SK-N-MC (cell line): ENCODE results near the gene POLRMT.

ENCODE experiments used
- DNase-seq: peaks from one replicate; pipeline ENCODE4 v3.0.0-alpha.2; 2011; ENCODE audit warnings: low read depth, low spot score
- H3K27ac ChIP-seq: fragments of 200-600 bp; sonication (generic); 2 replicates; pipeline ENCODE4 v1.5.1; 2016; ENCODE audit warnings: mixed run types
- H3K36me3 ChIP-seq: fragments of 200-600 bp; sonication (generic); 2 replicates; pipeline ENCODE4 v1.6.1; 2017; ENCODE audit warnings: antibody characterized with exemption, low read length, mixed read lengths; ENCODE audit not compliant: insufficient read depth
- H3K4me3 ChIP-seq: fragments of 200-600 bp; sonication (generic); 2 replicates; pipeline ENCODE4 v1.5.1; 2016
- H3K9ac ChIP-seq: fragments of 200-600 bp; sonication (generic); 2 replicates; pipeline ENCODE4 v1.8.0; 2017; ENCODE audit warnings: mixed run types, mixed read lengths; ENCODE audit not compliant: insufficient read length
- H3K9me3 ChIP-seq: fragments of 200-600 bp; sonication (generic); 2 replicates; pipeline ENCODE4 v1.6.1; 2017; ENCODE audit warnings: low read depth, mild to moderate bottlenecking, antibody characterized with exemption, low read length, moderate library complexity, mixed read lengths
- EZH2 ChIP-seq: fragments of 200-600 bp; sonication (generic); IDR thresholded peaks from one replicate; pipeline ENCODE4 v1.6.1; 2017; ENCODE audit warnings: antibody characterized with exemption
- FOXP2 ChIP-seq: optimal IDR thresholded peaks from 2 replicates; pipeline ENCODE3; 2011; ENCODE audit warnings: mild to moderate bottlenecking, moderate library complexity; ENCODE audit not compliant: insufficient read depth; ENCODE audit errors: extremely low read length, control extremely low read depth
- POLR2AphosphoS5 ChIP-seq: IDR thresholded peaks from 2 replicates; pipeline ENCODE4 v1.6.1; 2012; ENCODE audit warnings: mild to moderate bottlenecking, low read depth, low read length, borderline replicate concordance

The POLRMT gene

DNA sequence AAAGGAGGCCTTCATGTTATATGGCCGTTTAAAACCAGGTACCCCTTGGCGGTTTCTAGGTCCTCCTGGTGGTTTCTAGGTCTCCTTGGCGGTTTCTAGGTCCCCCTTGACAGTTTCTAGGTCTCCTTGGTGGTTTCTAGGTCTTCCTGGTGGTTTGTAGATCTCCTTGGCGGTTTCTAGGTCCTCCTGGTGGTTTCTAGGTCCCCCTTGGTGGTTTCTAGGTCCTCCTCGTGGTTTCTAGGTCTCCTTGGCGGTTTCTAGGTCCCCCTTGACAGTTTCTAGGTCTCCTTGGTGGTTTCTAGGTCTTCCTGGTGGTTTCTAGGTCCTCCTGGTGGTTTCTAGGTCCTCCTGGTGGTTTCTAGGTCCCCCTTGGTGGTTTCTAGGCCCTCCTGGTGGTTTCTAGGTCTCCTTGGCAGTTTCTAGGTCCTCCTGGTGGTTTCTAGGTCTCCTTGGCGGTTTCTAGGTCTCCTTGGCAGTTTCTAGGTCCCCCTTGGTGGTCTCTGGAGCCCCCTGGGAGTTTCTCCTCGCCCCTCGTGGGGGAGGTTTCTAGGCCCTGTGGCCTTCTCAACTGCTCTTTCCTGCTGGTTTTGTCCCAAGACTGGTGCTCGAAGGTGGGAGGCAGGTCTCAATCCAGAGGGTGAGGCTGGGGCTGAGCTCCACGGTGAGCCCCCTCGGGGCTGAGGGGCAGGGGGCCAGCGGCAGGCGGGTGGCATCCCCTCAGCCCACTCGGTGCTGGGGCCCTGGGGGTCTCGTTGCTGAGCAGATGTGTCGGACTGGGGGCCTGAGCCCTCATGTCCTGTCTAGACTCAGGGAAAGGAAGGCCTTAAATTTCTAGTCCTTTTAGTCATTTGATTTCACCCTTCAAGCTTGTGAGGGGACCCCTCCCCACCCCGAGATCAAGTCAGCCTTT, 35.7 kb downstream of the POLRMT start:
- Histone ChIP-seq H3K9me3 (no peaks in the 10 kb centered on the region; the same call in 1 of the 2 replicates), H3K9ac (no peak overlapping the region), H3K36me3 (no peaks in the 10 kb centered on the region), H3K27ac (no peak overlapping the region), H3K4me3 (no peak overlapping the region)
- TF ChIP-seq FOXP2 = no peak
- no peak for TF ChIP-seq EZH2
- TF ChIP-seq POLR2AphosphoS5 = 0 out of 2 replicates have a peak, but pooled peaks have one; percentile 45
- no peak for DNase-seq

DNA sequence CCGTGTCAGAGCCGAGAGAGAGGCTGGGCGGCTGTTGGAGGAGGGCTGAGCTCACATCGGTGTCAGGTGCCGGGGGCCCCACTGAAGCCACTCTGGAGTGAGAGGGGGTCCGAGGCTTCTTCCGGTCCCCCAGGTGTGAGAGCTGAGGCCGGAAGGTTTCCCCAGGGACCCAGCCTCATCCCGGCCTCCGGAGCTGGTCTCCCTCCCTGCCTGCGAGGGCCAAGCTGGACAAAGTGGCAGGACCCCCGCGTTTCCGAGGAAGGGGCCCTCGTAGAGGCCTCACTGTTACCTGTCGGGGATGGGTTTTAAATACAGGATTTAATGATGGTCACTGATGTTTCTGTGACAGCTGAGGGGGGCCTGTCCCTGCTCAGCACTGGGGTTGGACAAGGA, 37.1 kb downstream of the POLRMT start:
- H3K9ac ChIP-seq = no peak overlapping the region
- DNase-seq = no peak
- TF ChIP-seq EZH2 (no peak), POLR2AphosphoS5 (no peak), FOXP2 (no peak)
- no peak overlapping the region for H3K4me3 ChIP-seq
- no peaks in the 10 kb centered on the region for H3K36me3 ChIP-seq
- no peak overlapping the region for H3K27ac ChIP-seq
- no peaks in the 10 kb centered on the region; the same call in 1 of the 2 replicates for H3K9me3 ChIP-seq

DNA sequence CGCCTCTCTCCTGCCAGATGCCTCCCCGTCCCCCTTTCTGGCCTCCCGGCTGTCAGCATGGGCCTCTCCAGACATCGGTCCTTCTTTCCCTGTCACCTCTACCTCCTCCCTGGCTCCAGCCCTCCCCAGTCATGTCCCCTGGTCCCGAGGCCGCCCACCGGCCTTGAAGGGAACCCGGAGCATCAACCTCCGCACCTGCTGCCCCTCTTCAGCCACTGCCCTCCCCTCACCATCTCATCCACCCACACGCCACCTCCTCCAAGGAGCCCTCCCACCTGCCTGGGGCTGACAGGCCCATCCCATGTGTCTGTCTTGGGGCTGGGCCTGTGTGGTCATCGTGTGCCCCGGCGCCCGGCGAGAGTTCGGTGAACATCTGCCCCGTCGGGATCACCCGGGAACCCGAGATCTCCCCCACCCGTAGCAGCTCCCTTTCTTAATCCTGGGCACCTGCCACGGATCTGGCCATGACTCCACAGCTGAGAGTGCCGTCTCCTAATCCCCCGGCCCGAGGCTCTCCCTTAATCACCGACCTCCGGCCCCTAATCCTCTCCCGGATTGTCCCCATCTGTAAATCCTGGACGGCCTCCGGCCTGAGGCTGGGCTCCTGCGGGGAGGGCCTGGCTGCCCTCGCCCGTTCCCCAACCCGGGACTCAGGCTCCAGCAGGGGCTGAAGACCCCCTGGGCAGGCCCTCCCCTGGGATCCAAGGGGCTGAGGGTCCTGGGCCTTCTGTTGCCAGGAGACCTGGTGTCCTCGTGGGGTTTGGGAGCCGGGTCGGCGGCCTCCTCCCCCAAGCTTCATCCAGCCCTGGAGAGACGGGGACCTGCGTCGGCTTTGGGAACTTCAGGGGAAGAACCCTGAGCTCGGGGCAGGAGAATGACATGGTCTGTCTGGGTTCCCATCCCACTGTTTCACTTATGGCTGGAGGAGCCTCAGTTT, 37.7 kb downstream of the POLRMT start:
- H3K9ac ChIP-seq = no peak overlapping the region
- H3K4me3 ChIP-seq = no peak overlapping the region

DNA sequence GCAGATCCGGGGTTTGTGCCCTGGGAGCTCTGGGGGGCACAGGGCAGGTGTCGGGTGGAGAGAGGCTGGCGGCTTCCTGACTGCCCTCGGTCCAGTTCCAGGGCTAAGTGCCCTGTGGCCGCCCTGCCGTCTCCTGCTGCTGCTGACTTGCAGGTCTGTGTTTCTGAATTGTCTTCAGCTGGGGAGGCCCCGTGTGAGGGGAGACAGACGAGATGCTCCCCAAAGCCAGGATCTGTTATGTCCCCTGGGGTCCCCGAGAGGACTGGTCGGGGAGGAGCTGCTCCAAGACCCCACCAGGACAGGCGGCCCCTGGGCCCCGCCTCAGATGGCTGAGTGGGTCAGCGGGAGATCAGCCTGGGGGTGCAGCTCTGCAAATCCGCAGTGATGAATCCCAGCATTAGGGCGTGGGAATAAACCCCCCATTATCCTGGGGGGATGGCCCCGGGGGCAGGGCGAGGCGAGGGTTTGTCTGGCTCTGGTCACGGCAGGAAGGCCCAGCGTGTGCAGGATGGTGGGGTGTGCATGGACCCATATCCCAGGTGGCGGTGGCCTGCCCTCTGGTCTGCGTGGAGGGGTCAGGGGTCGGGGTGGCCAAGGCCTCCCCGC, 39.0 kb downstream of the POLRMT start:
- no peak for DNase-seq
- Histone ChIP-seq H3K27ac (no peak overlapping the region), H3K4me3 (no peak overlapping the region), H3K9ac (no peak overlapping the region), H3K9me3 (no peaks in the 10 kb centered on the region; the same call in 1 of the 2 replicates), H3K36me3 (no peaks in the 10 kb centered on the region)
- no peak for TF ChIP-seq FOXP2
- TF ChIP-seq EZH2 = no peak
- no peak for TF ChIP-seq POLR2AphosphoS5

More for the DNA sequence above, 37.7 kb downstream of the POLRMT start:
- no peaks in the 10 kb centered on the region for H3K36me3 ChIP-seq
- no peak overlapping the region for H3K27ac ChIP-seq
- no peaks in the 10 kb centered on the region; the same call in 1 of the 2 replicates for H3K9me3 ChIP-seq
- no peak for DNase-seq
- TF ChIP-seq POLR2AphosphoS5 (no peak), EZH2 (no peak), FOXP2 (no peak)

DNA sequence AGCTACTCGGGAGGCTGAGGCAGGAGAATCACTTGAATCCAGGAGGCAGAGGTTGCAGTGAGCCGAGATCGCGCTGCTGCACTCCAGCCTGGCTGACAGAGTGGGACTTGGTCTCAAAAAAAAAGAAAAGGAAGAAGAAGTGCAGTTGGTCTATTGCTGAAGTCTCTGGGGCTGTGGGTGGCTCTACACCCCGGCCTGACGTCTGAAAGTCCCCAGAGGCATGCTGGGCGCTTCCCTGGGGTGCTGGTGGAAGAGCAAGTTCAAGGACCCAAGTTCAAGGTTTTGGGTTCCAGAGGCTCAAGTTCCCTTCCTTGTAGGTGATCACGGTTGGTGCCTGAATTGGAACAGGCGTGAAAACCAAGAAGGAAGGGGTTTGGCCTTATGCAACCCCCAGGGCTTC, 39.8 kb downstream of the POLRMT start:
- no peak overlapping the region for H3K27ac ChIP-seq
- H3K9ac ChIP-seq = no peak overlapping the region
- H3K4me3 ChIP-seq = no peak overlapping the region
- H3K9me3 ChIP-seq = no peaks in the 10 kb centered on the region; the same call in 1 of the 2 replicates
- DNase-seq = no peak
- TF ChIP-seq POLR2AphosphoS5 (no peak), EZH2 (no peak), FOXP2 (no peak)
- H3K36me3 ChIP-seq = no peaks in the 10 kb centered on the region

DNA sequence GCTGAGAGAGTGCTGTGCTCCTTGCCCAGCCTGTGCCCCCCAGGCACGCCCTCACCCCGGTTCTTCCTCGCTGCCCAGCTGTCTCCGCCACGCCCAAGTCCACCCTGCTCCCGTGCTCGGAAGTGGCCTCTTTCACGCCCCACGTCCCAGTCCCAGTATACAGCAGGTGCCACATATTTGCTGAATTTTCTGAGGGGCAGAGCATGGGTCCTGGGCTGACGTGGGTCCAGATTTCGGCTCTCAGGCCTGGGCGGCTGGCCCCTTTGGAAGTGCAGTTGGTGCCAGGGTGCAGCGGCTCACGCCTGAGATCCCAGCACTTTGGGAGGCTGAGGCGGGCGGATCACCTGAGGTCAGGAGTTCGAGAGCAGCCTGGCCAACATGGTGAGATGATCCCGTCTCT, 40.3 kb downstream of the POLRMT start:
- H3K4me3 ChIP-seq = no peak overlapping the region
- no peaks in the 10 kb centered on the region for H3K36me3 ChIP-seq
- TF ChIP-seq FOXP2 (no peak), POLR2AphosphoS5 (no peak), EZH2 (no peak)
- H3K9ac ChIP-seq = no peak overlapping the region
- no peaks in the 10 kb centered on the region; the same call in 1 of the 2 replicates for H3K9me3 ChIP-seq
- no peak for DNase-seq
- H3K27ac ChIP-seq = no peak overlapping the region

DNA sequence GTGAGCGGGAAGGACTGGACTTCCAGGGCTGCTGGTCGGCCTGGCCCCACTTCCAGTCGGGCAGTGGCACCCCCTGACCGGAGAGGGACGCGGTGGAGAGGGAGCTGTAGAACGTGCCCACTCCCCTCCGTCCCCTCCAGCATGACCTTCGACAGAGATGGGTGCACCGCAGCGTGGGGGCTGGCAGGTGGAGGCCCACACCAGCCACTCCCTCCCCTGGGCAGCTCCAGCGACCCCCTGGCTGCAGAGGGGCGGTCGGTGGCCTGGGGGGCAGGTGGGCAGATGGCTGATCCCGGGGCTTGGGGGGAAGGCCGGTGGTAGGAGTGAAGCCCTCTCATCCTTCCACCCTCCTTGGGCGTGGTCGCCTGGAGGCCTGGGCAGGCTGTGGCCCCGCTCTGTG, 41.2 kb downstream of the POLRMT start:
- no peak overlapping the region for H3K9ac ChIP-seq
- no peaks in the 10 kb centered on the region for H3K36me3 ChIP-seq
- H3K27ac ChIP-seq = no peak overlapping the region
- DNase-seq = no peak
- no peaks in the 10 kb centered on the region for H3K9me3 ChIP-seq
- TF ChIP-seq POLR2AphosphoS5 (no peak), FOXP2 (no peak), EZH2 (no peak)
- H3K4me3 ChIP-seq = no peak overlapping the region
